MM.1S (cell line): ENCODE measurements around the gene VPS8.

Experiments used
- EZH2 ChIP-seq: fragments of 300-600 bp; sonication (generic); optimal IDR thresholded peaks from 2 replicates; pipeline ENCODE3; 2017; ENCODE audit warnings: low read depth, mild to moderate bottlenecking, antibody characterized with exemption, low read length, mixed read lengths
- TF ChIP-seq, protein P1 (sequence below): fragments of 300-600 bp; sonication (generic); IDR thresholded peaks from 2 replicates; pipeline ENCODE4 v1.5.1; 2016; ENCODE audit warnings: antibody characterized with exemption, low read length, mixed read lengths

DNA sequence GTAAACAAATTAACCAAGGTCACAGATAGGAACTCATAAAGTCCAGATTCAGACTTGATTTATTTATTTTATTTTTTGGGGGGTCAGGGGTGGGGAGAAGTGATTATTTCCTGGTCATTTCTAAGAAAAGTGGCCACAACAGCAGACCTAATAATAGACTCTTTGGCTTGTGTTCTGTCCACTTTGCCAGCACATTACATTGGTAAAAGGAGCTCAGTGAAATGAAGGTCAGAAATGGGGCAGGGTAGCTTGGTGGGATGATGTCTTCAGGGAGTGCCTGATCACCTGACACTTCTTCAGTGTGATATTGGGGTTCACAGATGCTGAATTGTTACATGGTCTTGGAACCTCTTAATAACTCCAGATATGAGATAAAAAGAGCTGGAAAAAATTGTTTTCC, 10.1 kb downstream of the VPS8 start:
- TF ChIP-seq, protein P1, sequence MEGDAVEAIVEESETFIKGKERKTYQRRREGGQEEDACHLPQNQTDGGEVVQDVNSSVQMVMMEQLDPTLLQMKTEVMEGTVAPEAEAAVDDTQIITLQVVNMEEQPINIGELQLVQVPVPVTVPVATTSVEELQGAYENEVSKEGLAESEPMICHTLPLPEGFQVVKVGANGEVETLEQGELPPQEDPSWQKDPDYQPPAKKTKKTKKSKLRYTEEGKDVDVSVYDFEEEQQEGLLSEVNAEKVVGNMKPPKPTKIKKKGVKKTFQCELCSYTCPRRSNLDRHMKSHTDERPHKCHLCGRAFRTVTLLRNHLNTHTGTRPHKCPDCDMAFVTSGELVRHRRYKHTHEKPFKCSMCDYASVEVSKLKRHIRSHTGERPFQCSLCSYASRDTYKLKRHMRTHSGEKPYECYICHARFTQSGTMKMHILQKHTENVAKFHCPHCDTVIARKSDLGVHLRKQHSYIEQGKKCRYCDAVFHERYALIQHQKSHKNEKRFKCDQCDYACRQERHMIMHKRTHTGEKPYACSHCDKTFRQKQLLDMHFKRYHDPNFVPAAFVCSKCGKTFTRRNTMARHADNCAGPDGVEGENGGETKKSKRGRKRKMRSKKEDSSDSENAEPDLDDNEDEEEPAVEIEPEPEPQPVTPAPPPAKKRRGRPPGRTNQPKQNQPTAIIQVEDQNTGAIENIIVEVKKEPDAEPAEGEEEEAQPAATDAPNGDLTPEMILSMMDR, result no peak
- no peak for TF ChIP-seq EZH2
